ENCODE results near the gene ARHGAP24.

DNA sequence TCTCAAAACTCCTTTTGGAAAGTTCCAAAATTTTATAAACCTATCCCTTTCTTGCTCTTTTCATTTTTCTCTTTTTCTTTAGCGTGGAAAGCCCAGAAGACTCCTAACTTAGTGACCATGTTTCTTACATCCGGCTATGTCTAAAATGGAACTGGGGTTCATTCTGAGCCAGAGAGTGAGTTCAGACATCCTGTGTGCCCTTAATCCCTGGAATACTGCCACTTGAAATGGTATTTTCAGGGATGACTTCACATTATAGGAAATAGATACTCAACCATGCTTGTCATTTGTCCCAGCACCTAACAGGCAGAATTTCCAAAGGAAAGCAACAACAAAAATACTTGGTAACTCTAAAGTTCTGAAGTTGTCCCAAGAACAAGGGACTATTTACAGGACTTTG lies 379.6 kb downstream of the ARHGAP24 start:
- TF ChIP-seq ATF1 (CRISPR knock-in tag; IDR thresholded peaks at IDR 0.05) (no peak), NR3C1 (CRISPR knock-in tag; conservative IDR thresholded peaks at IDR 0.05; ENCODE audit: low read depth) (no peak), TCF7 (CRISPR knock-in tag; IDR thresholded peaks at IDR 0.05; ENCODE audit: low read depth) (no peak), JUN (CRISPR knock-in tag; IDR thresholded peaks at IDR 0.05) (no peak), TP53 (CRISPR knock-in tag; IDR thresholded peaks at IDR 0.05) (no peak)
- TF ChIP-seq, protein P1, sequence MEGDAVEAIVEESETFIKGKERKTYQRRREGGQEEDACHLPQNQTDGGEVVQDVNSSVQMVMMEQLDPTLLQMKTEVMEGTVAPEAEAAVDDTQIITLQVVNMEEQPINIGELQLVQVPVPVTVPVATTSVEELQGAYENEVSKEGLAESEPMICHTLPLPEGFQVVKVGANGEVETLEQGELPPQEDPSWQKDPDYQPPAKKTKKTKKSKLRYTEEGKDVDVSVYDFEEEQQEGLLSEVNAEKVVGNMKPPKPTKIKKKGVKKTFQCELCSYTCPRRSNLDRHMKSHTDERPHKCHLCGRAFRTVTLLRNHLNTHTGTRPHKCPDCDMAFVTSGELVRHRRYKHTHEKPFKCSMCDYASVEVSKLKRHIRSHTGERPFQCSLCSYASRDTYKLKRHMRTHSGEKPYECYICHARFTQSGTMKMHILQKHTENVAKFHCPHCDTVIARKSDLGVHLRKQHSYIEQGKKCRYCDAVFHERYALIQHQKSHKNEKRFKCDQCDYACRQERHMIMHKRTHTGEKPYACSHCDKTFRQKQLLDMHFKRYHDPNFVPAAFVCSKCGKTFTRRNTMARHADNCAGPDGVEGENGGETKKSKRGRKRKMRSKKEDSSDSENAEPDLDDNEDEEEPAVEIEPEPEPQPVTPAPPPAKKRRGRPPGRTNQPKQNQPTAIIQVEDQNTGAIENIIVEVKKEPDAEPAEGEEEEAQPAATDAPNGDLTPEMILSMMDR (IDR thresholded peaks at IDR 0.05): no peak
- TF ChIP-seq, protein P2, sequence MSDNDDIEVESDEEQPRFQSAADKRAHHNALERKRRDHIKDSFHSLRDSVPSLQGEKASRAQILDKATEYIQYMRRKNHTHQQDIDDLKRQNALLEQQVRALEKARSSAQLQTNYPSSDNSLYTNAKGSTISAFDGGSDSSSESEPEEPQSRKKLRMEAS (CRISPR knock-in tag; IDR thresholded peaks at IDR 0.05): no peak
